MCF 10A (cell line): ENCODE measurements around the gene CLMP. TPM values are rescaled to one million over a fixed set of nuclear protein-coding genes. Genes with fewer than 3 reads are reported as not detected.
A peak's percentile ranks its signal among the peaks of the same experiment; 100 is the strongest.

ENCODE experiments used
- BruUV-seq: library from RNA; stranded (reverse); fragments of 400-500 nt; replicated peaks from 2 replicates; lab custom pipeline; 2021; lab: Mats Ljungman, UMichigan
- CTCF ChIA-PET: fragments of 300-600 bp; sonication (Branson Sonifier 250); formaldehyde crosslinking; extraction: SDS; loops from one replicate; lab custom pipeline; 2021; ENCODE audit warnings: antibody characterized with exemption, inconsistent platforms; lab: Yijun Ruan, JAX
- POLR2A ChIA-PET: fragments of 300-600, 350-650 bp; sonication (Branson Sonifier 250); formaldehyde crosslinking; extraction: SDS; loops from one replicate; lab custom pipeline; 2020; ENCODE audit warnings: antibody characterized with exemption, inconsistent platforms; lab: Yijun Ruan, JAX
- DNase-seq: peaks from one replicate; pipeline ENCODE4 v3.0.0-alpha.2; 2018; ENCODE audit not compliant: unreplicated experiment
- H3K27ac Mint-ChIP-seq: one replicate; pipeline ENCODE4 v1.8.0; 2022; ENCODE audit warnings: mild to moderate bottlenecking, low read depth, mixed read lengths; ENCODE audit not compliant: unreplicated experiment
- H3K27me3 Mint-ChIP-seq: one replicate; pipeline ENCODE4 v1.8.0; 2022; ENCODE audit warnings: mixed read lengths; ENCODE audit not compliant: insufficient read depth, unreplicated experiment
- H3K36me3 Mint-ChIP-seq: one replicate; pipeline ENCODE4 v1.8.0; 2022; ENCODE audit warnings: mild to moderate bottlenecking, moderate library complexity, mixed read lengths; ENCODE audit not compliant: insufficient read depth, unreplicated experiment
- H3K4me1 Mint-ChIP-seq: one replicate; pipeline ENCODE4 v1.8.0; 2022; ENCODE audit warnings: mixed read lengths; ENCODE audit not compliant: insufficient read depth, unreplicated experiment
- H3K4me3 Mint-ChIP-seq: one replicate; pipeline ENCODE4 v1.8.0; 2022; ENCODE audit warnings: mild to moderate bottlenecking, moderate library complexity, mixed read lengths; ENCODE audit not compliant: unreplicated experiment
- H3K9me3 Mint-ChIP-seq: one replicate; pipeline ENCODE4 v1.8.0; 2022; ENCODE audit warnings: mixed read lengths; ENCODE audit not compliant: unreplicated experiment
- intact Hi-C: fragments of 100-400 bp; cut with micrococcal nuclease; formaldehyde crosslinking; loops from 2 replicates; pipeline ENCODE4 v1.14.1; 2022
- total RNA-seq: library from RNA; stranded (reverse); gene quantifications from 2 replicates; pipeline ENCODE4 v1.2.3, GENCODE V29; 2022
- TF ChIP-seq, protein P1 (sequence below): fragments of 200-600 bp; IDR thresholded peaks from one replicate; pipeline ENCODE4 v1.8.0; 2022; ENCODE audit warnings: antibody characterized with exemption, mild to moderate bottlenecking; ENCODE audit not compliant: unreplicated experiment

The CLMP gene
- total RNA-seq, 1 experiment from 2014 or later, result 86.1 TPM

- no peaks in the 10 kb centered on the region for H3K27me3 Mint-ChIP-seq
- ChIA-PET CTCF (interaction anchor here (0.6 to 2.5 kb wide), 5 partner anchors 14 to 55 kb away, joined by 3 to 16 read pairs (median 3); no protein-coding TSS in a partner anchor), POLR2A (interaction anchor here (1.2 to 2.8 kb wide), 2 partner anchors 18 to 46 kb away, joined by 3 to 10 read pairs; no protein-coding TSS in a partner anchor)
- H3K4me3 Mint-ChIP-seq, result peak overlapping the region; percentile 96
- H3K9me3 Mint-ChIP-seq, result no peaks in the 10 kb centered on the region
- peaks cover 50% of the 10 kb centered on the region for H3K4me1 Mint-ChIP-seq
- intact Hi-C loops, result no loop called here
- DNase-seq, result no peak
- H3K27ac Mint-ChIP-seq, result no peak overlapping the region
- BruUV-seq, result no TSS peak
- peaks cover 23% of the 10 kb centered on the region for H3K36me3 Mint-ChIP-seq
- TF ChIP-seq, protein P1, sequence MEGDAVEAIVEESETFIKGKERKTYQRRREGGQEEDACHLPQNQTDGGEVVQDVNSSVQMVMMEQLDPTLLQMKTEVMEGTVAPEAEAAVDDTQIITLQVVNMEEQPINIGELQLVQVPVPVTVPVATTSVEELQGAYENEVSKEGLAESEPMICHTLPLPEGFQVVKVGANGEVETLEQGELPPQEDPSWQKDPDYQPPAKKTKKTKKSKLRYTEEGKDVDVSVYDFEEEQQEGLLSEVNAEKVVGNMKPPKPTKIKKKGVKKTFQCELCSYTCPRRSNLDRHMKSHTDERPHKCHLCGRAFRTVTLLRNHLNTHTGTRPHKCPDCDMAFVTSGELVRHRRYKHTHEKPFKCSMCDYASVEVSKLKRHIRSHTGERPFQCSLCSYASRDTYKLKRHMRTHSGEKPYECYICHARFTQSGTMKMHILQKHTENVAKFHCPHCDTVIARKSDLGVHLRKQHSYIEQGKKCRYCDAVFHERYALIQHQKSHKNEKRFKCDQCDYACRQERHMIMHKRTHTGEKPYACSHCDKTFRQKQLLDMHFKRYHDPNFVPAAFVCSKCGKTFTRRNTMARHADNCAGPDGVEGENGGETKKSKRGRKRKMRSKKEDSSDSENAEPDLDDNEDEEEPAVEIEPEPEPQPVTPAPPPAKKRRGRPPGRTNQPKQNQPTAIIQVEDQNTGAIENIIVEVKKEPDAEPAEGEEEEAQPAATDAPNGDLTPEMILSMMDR, result no peak
These were observed 3.1 kb downstream of the CLMP start for GRCh38 chr11:123191939-123192338.

DNA sequence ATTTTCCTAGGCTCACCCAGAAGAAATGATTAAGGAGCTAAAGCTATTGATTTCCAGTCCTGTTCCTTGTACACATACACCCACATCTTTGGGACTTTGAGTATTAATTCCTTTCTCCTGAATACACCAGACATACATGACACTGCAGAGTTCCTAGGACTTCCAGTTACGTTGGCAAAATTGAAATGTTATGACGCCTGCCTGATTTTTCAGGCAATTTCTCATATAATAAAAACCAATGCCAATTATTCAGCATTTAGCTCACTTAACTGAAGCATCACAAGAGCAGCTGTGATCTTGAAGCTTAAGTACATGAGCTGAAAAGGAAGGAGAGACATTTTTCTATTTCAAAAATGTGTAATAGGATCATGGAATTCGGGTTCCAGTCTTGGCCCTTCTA lies 4.5 kb downstream of the CLMP start:
- ChIA-PET CTCF (interaction anchor here (0.6 to 1.4 kb wide), 5 partner anchors 14 to 114 kb away, joined by 3 read pairs; no protein-coding TSS in a partner anchor), POLR2A (interaction anchor here (3.1 to 4.0 kb wide), 2 partner anchors 10 to 16 kb away, joined by 18 to 32 read pairs; no protein-coding TSS in a partner anchor)
- Mint-ChIP-seq H3K36me3 (peaks cover 23% of the 10 kb centered on the region), H3K4me3 (no peak overlapping the region), H3K27ac (peak overlapping the region; percentile 12), H3K27me3 (no peaks in the 10 kb centered on the region), H3K9me3 (no peaks in the 10 kb centered on the region), H3K4me1 (peaks cover 47% of the 10 kb centered on the region)
- DNase-seq, result no peak
- intact Hi-C loops, result no loop called here
- no TSS peak for BruUV-seq
- TF ChIP-seq, protein P1, result no peak

- POLR2A ChIA-PET, result interaction anchor here (0.7 to 4.0 kb wide), 8 partner anchors 8 to 71 kb away, joined by 3 to 32 read pairs (median 5); no protein-coding TSS in a partner anchor
- intact Hi-C loops, result no loop called here
- peak overlapping the region; percentile 52 for H3K4me3 Mint-ChIP-seq
- CTCF ChIA-PET, result interaction anchor here (0.9 to 2.8 kb wide), 6 partner anchors 15 to 135 kb away, joined by 3 to 13 read pairs (median 6); no protein-coding TSS in a partner anchor
- peak overlapping the region; percentile 93 for H3K27ac Mint-ChIP-seq
- TF ChIP-seq, protein P1, result no peak
- BruUV-seq, result no TSS peak
- H3K27me3 Mint-ChIP-seq, result no peaks in the 10 kb centered on the region
- H3K36me3 Mint-ChIP-seq, result peaks cover 23% of the 10 kb centered on the region
- H3K9me3 Mint-ChIP-seq, result no peaks in the 10 kb centered on the region
- peak; percentile 63 for DNase-seq
- peaks cover 46% of the 10 kb centered on the region for H3K4me1 Mint-ChIP-seq
These were observed 6.4 kb downstream of the CLMP start for GRCh38 chr11:123188508-123189165.
